Upper lobe of left lung (tissue), 6 donors: ENCODE results near the gene LITAFD. TPM values are rescaled to one million over a fixed set of nuclear protein-coding genes. Genes with fewer than 3 reads are reported as not detected.

Source experiments
- ATAC-seq, 2 donors: fragments of 200-7000 bp; cut with Tn5 transposase; one replicate each; pipeline ENCODE4 v1.9.1; 2022; ENCODE audit warnings: mild to moderate bottlenecking in 2 of 2, moderate library complexity in 2 of 2; ENCODE audit not compliant: low FRiP score in 2 of 2
- DNase-seq, 2 donors: peaks; one replicate each; pipeline ENCODE4 v3.0.0-alpha.2; 2019 to 2020
- H3K27ac ChIP-seq, 4 donors: fragments of 200-600 bp; sonication (generic); one replicate each; pipeline ENCODE4 v1.5.1; 2016 to 2019
- H3K27me3 ChIP-seq, 4 donors: fragments of 200-600 bp; sonication (generic); one replicate each; pipeline ENCODE4 v1.5.1; 2017 to 2019
- H3K36me3 ChIP-seq, 4 donors: fragments of 200-600 bp; sonication (generic); one replicate each; pipeline ENCODE4 v1.5.1; 2016 to 2019
- H3K4me1 ChIP-seq, 4 donors: fragments of 200-600 bp; sonication (generic); one replicate each; pipeline ENCODE4 v1.5.1; 2018 to 2019
- H3K4me3 ChIP-seq, 4 donors: fragments of 200-600 bp; sonication (generic); one replicate each; pipeline ENCODE4 v1.5.1; 2017 to 2019; ENCODE audit warnings: mild to moderate bottlenecking in 2 of 4, moderate library complexity in 1 of 4
- H3K9me3 ChIP-seq, 4 donors: fragments of 200-600 bp; sonication (generic); one replicate each; pipeline ENCODE4 v1.5.1; 2018 to 2019
- EP300 ChIP-seq, 4 donors: sonication (generic); formaldehyde crosslinking; IDR thresholded peaks; one replicate each; pipeline ENCODE4 v1.5.1; 2017; ENCODE audit warnings: antibody characterized with exemption in 4 of 4, control low read depth in 2 of 4
- POLR2A ChIP-seq, 4 donors: fragments of 450-650 bp; IDR thresholded peaks; one replicate each; pipeline ENCODE4 v1.5.1; 2016 to 2017; ENCODE audit warnings: antibody characterized with exemption in 4 of 4, mild to moderate bottlenecking in 2 of 4
- POLR2AphosphoS5 ChIP-seq, 2 donors: sonication (generic); formaldehyde crosslinking; IDR thresholded peaks; one replicate each; pipeline ENCODE4 v1.5.1; 2017; ENCODE audit warnings: antibody characterized with exemption in 2 of 2
- WGBS, 2 donors: methylation state at CpG; one replicate each; pipeline ENCODE4 v1.1.5; 2017 to 2018; 5-methylcytosine and 5-hydroxymethylcytosine counted together
- total RNA-seq, 6 donors: library from RNA; depleted of rRNA in 4 of 6; stranded (reverse); fragments of >200 nt in 4 of 6; gene quantifications; one replicate each; pipeline versions ENCODE4 v1.1.0 to v1.2.1, GENCODE V29; 2016 to 2021
- TF ChIP-seq, protein P1 (sequence below), 6 experiments: fragments of 450-650 bp in 4 of 6; fragments of 200-600 bp in 2 of 6; sonication (generic) in 2 of 6; IDR thresholded peaks; one replicate each; pipeline ENCODE4 v1.5.1; 2016 to 2019; ENCODE audit warnings: antibody characterized with exemption in 6 of 6
- donor health status: DM: no; HTN: no; CAD: no; lungs with moderate emphysema.
- donor health status: DM: no; HTN: yes; CAD: no; lungs with severe emphysema.

LITAFD gene
- total RNA-seq, 6 donors from 2014 or later = not detected

DNA sequence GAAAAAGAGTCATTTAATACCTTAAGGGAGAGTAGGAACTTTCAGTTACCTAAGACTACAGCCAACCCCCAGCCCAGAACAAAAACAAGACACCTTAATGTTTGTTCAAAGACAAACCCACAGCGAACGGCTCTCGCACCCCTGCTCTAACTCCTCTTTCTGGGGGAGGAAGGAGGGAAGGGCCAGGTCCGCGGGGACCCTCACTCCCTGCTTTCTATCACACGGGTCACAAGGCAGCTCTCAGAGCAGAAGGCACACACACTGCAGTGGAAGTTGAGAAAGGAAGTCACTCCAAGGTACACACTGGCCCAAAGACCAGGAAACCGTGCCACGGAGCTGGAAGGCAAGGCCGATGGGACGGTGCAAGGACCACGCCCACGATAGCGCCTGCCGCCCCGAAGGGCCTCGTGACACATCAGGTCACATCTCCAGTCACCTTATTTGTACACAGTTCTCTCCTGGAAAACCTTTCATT is 10.0 kb downstream of the LITAFD start:
- H3K36me3 ChIP-seq = peaks cover 28 to 79% (median 58%) of the 10 kb centered on the region in 4 donors
- 79 to 87% methylated on average over 13 to 16 of the region's 16 CpGs for WGBS, 2 donors
- DNase-seq (peak in 1 of 2 donors; percentile 68), ATAC-seq (no peak)
- TF ChIP-seq POLR2A (IDR thresholded peaks at IDR 0.05) = no peak
- TF ChIP-seq, protein P1, sequence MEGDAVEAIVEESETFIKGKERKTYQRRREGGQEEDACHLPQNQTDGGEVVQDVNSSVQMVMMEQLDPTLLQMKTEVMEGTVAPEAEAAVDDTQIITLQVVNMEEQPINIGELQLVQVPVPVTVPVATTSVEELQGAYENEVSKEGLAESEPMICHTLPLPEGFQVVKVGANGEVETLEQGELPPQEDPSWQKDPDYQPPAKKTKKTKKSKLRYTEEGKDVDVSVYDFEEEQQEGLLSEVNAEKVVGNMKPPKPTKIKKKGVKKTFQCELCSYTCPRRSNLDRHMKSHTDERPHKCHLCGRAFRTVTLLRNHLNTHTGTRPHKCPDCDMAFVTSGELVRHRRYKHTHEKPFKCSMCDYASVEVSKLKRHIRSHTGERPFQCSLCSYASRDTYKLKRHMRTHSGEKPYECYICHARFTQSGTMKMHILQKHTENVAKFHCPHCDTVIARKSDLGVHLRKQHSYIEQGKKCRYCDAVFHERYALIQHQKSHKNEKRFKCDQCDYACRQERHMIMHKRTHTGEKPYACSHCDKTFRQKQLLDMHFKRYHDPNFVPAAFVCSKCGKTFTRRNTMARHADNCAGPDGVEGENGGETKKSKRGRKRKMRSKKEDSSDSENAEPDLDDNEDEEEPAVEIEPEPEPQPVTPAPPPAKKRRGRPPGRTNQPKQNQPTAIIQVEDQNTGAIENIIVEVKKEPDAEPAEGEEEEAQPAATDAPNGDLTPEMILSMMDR (IDR thresholded peaks at IDR 0.05) = no peak
- H3K27ac ChIP-seq = peak overlapping the region in 1 of 4 donors; percentile 19
- no peaks in the 10 kb centered on the region for H3K9me3 ChIP-seq
- H3K4me1 ChIP-seq = no peaks in the 10 kb centered on the region
- H3K27me3 ChIP-seq = no peaks in the 10 kb centered on the region
- no peak overlapping the region for H3K4me3 ChIP-seq

DNA sequence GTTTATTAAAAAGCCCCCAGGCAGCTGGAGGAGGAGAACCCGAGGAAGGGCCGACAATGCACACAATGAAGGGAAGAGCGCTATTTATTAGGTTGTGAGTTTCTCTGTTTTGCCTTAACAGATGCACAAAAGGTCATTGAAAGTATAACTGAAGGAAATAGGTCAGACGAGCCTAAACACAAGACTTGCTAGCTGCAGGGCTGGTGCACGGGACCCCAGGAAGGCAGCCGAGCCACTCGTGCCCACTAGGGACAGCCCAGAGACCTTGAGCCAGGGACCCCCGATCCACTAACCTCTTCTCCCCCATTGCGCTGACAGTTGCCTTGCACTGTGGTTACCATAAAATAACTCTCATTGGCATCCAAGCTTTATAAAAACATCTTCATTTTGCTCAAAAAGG is 11.3 kb downstream of the LITAFD start:
- DNase-seq (no peak), ATAC-seq (no peak)
- no peaks in the 10 kb centered on the region for H3K27me3 ChIP-seq
- TF ChIP-seq, protein P1 (IDR thresholded peaks at IDR 0.05) = no peak
- no peak for TF ChIP-seq POLR2AphosphoS5 (IDR thresholded peaks at IDR 0.05)
- TF ChIP-seq POLR2A (IDR thresholded peaks at IDR 0.05) = no peak
- TF ChIP-seq EP300 (IDR thresholded peaks at IDR 0.05) = no peak
- no peaks in the 10 kb centered on the region for H3K9me3 ChIP-seq
- H3K36me3 ChIP-seq = peaks cover 34 to 91% (median 69%) of the 10 kb centered on the region in 4 donors
- H3K4me3 ChIP-seq = no peak overlapping the region
- no peak overlapping the region for H3K27ac ChIP-seq
- 76 to 78% methylated on average over 8 to 9 of the region's 9 CpGs for WGBS, 2 donors
- H3K4me1 ChIP-seq = no peaks in the 10 kb centered on the region

DNA sequence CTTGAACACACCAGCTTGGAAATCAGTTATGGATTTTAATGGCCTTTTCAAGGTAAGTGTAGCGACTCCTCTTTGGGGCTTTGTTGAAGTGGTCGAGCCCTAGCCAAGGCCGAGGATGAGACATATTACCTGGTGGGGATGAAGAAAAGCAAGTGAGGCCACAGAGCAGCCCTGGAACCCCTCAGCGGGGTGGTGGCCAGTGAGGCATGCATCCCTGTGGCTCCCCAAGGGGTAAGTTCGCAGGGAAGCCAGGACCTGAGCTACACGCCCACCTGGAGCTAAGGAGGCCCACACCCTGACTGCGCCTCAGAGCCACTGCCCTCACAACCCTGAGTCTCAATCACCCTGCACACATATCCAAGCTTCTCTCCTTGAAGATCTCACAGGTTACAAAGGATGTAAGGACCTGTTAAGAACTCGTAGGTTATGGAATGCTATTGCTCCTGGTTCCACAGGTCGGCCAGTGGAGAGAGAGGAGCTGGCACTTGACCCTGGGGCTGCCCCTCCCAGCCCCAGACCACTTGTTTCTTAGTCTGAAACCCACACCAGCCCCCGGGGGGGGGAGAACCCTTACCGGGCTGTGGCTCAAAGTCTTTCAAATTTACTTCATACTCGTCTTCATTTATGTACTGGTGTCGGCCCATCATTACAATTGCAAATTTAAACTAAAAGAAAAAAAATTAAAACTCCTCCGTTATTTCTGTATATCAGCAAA is 12.0 kb downstream of the LITAFD start:
- TF ChIP-seq, protein P1 (IDR thresholded peaks at IDR 0.05) = no peak
- no peak for TF ChIP-seq POLR2AphosphoS5 (IDR thresholded peaks at IDR 0.05)
- TF ChIP-seq EP300 (IDR thresholded peaks at IDR 0.05) = no peak
- TF ChIP-seq POLR2A (IDR thresholded peaks at IDR 0.05) = no peak

DNA sequence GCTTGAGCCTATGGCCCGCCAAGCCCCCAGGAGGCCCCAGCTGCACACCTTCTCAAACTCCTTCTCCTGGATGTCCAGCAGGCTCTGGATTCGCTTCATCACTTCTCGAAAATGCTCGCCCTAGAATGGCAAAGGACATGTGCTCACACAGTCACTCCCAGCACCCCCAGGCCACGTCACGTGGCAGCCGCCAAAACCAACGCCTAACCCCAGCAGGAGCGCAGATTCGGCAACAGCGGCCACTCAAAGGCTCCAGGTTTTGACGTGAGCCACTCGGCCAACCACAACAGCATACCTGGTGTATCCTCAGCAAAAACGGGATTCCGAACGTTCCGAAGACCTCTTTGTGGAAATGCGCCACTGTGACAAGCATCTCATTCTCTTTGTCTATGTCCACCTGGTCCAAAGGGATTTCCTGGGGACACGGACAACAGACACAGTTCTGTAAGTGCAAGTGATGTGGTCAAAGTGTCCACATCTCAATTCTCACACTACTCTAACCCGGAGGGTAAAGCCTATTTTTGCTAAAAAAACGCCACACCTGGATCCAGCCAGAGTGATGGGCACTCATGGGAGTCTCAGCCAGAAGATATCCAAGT is 12.7 kb downstream of the LITAFD start:
- DNase-seq (no peak), ATAC-seq (no peak)
- Histone ChIP-seq H3K4me3 (no peak overlapping the region), H3K9me3 (no peaks in the 10 kb centered on the region), H3K27ac (no peak overlapping the region), H3K27me3 (no peaks in the 10 kb centered on the region), H3K36me3 (peaks cover 43 to 100% (median 78%) of the 10 kb centered on the region in 4 donors), H3K4me1 (no peaks in the 10 kb centered on the region)
- WGBS, 2 donors = 96 to 97% methylated on average over 16 to 21 of the region's 21 CpGs
- TF ChIP-seq POLR2AphosphoS5 (IDR thresholded peaks at IDR 0.05) = no peak
- no peak for TF ChIP-seq POLR2A (IDR thresholded peaks at IDR 0.05)
- TF ChIP-seq, protein P1 (IDR thresholded peaks at IDR 0.05) = no peak
- no peak for TF ChIP-seq EP300 (IDR thresholded peaks at IDR 0.05)

More for the DNA sequence above, 12.0 kb downstream of the LITAFD start:
- Histone ChIP-seq H3K36me3 (peaks cover 37 to 99% (median 75%) of the 10 kb centered on the region in 4 donors), H3K9me3 (no peaks in the 10 kb centered on the region), H3K4me3 (no peak overlapping the region), H3K27me3 (no peaks in the 10 kb centered on the region), H3K27ac (no peak overlapping the region), H3K4me1 (no peaks in the 10 kb centered on the region)
- WGBS, 2 donors = 89 to 91% methylated on average over 13 to 14 of the region's 14 CpGs
- DNase-seq (no peak), ATAC-seq (no peak)
